Cardiac fibroblast (primary cell): ENCODE data around the gene FHL2.

Experiments
- DNase-seq, 2 donors: peaks; one replicate each; pipeline versions ENCODE4 v3.0.0 to v3.0.0-alpha.2; 2010; ENCODE audit warnings: low read depth in 2 of 2
- H3K4me3 ChIP-seq, 2 donors: replicated peaks in 1 of 2; 1 replicate in 1 of 2; 2 replicates in 1 of 2; pipeline ENCODE4 v1.5.1; 2011; ENCODE audit warnings: low read depth in 2 of 2, low read length in 2 of 2, mild to moderate bottlenecking in 2 of 2, moderate library complexity in 1 of 2
- TF ChIP-seq, protein P1 (sequence below): IDR thresholded peaks from one replicate; pipeline ENCODE4 v1.5.1; 2011; ENCODE audit warnings: low read depth, mild to moderate bottlenecking, low read length, inconsistent platforms

FHL2 gene

DNA sequence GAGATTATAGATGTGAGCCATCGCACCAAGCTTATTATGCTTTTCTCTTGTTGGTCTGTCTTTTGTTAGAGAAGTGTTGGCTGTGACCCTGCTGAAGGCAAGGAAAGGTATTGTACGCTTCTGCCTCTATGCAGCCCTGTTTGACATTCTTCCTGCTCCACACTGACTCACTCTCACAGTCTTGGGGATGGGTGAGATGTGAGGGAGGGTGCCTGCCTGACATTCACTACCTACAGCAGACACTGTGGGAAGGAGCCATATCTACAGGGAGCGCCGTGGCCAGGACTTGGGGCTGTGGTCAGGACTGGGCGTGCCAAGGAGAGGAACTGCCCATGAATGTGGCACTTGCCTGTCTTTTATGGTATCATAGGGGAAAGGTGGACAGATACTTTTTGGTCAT lies 43.9 kb upstream of the FHL2 start:
- TF ChIP-seq, protein P1, sequence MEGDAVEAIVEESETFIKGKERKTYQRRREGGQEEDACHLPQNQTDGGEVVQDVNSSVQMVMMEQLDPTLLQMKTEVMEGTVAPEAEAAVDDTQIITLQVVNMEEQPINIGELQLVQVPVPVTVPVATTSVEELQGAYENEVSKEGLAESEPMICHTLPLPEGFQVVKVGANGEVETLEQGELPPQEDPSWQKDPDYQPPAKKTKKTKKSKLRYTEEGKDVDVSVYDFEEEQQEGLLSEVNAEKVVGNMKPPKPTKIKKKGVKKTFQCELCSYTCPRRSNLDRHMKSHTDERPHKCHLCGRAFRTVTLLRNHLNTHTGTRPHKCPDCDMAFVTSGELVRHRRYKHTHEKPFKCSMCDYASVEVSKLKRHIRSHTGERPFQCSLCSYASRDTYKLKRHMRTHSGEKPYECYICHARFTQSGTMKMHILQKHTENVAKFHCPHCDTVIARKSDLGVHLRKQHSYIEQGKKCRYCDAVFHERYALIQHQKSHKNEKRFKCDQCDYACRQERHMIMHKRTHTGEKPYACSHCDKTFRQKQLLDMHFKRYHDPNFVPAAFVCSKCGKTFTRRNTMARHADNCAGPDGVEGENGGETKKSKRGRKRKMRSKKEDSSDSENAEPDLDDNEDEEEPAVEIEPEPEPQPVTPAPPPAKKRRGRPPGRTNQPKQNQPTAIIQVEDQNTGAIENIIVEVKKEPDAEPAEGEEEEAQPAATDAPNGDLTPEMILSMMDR: no peak
- DNase-seq: no peak
- H3K4me3 ChIP-seq: no peak overlapping the region

DNA sequence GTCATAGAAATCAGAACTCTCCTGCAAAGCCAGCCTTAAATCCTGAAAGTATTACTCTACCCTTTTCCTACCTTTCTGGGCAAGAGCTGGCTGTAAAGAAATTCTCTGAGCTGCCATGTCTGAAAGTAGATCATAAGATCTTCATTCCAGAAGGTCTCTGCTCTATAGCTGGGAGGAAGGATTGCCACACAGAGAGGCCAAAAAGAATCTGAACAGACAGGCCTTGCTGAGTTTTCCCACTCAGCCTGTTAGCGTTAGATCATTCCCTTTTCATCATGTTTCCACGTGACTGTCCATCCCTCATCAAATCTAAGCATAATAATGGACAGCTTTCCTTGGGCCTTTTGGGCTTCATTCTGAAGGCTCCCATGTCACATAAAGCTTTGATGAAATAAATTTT lies 43.2 kb upstream of the FHL2 start:
- no peak for DNase-seq
- no peak overlapping the region for H3K4me3 ChIP-seq
- TF ChIP-seq, protein P1: no peak

DNA sequence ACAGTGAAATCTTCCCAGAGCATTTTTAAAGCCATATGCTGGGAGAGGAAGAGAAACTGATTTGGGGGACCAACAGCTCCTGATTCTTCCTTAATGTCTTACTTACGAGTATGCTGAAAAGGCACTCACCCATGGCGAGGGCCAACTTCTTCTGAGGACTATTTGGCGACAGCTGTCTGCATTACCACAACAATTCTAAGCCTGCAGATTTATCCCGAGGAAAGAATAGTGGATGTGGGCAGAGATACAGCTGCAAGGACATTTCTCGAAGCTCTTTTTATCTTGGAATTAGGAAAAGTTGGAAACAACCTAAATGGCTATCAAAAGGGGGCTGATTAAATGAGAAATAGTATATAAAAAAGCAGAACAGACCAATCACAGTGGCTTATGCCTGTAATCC lies 40.3 kb upstream of the FHL2 start:
- TF ChIP-seq, protein P1: no peak
- no peak for DNase-seq
- H3K4me3 ChIP-seq: no peak overlapping the region

DNA sequence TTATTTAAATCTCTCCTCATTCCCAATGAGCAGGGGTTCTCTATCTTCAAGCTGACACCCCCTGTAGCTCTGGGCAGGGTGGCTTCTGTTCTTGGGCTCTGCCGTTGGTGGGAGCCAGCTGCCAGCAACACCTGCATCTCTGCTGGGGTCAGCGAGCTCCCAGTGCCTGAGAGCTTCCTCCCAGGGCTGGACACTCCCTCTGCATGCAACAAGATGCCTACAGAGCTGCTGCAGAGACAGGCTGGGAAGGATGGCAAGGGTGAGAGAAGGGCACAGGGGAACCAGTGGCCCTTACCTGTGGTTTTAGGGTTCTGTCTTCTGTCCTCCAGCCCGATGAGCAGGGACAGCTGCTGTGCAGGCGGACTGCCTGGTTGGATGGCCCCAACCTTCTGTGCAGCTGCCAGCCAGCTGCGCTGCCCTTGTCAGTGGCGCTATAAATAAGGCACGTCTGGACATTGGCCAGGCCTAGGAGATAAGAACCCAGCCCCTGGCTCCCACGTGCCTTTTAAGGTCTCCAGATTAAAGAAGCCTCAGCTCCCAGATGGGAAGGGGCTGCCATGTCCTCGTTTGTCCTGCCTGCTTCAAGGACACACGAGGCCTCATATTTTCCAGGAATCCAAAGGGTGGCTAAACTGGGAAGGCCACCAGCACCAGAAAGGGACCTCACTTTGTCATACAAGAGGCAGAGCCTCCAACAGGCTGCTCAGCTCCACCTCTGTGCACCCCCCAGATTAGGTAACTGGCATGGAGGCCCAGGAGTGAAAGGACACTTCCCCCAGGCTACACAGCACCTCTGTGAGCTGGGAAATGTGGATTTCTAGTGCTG lies 39.5 kb upstream of the FHL2 start:
- DNase-seq: peak in 1 of 2 donors; percentile 49
- TF ChIP-seq, protein P1: no peak
- no peak overlapping the region for H3K4me3 ChIP-seq

DNA sequence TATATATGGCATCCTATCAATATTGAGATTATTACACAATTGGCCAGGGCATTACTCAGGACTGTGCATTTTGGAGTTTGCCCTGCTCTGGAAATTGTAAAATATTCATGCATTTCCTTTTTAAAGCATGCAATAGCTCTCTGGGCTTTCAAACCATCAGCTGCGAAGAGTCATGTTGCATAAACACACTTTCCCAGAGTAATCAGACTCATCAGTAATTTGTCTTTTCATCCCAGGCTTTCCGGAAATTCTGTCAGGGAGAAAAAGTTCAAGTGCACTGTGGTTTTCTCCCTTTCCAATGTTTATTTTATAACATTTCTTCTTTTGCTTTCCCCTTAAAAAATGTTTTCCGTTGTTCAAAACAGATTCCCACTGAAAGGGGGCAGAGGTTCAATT lies 38.9 kb upstream of the FHL2 start:
- no peak overlapping the region for H3K4me3 ChIP-seq
- TF ChIP-seq, protein P1: no peak
- peak; percentile 43 to 62 for DNase-seq

DNA sequence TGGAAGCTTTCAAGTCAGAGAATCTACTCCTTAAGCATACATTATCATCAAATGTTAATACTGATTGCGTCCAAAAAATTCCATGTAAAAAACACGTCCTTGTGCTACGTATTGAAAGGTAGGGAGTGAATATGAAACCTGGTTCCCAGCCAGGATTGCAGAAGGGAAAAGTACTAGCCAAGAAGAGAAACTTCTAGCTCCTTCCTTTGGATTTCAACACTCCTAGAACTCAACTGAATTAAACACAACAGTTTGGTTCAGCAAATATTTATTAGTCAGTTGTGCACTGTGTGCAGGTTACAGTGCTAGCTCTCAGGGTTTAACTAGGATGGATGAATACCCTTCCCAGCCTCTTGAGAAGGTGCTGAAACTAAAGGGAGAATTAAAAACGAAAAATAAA lies 33.9 kb upstream of the FHL2 start:
- DNase-seq: peak; percentile 16 to 62
- TF ChIP-seq, protein P1: no peak
- H3K4me3 ChIP-seq: no peak overlapping the region

DNA sequence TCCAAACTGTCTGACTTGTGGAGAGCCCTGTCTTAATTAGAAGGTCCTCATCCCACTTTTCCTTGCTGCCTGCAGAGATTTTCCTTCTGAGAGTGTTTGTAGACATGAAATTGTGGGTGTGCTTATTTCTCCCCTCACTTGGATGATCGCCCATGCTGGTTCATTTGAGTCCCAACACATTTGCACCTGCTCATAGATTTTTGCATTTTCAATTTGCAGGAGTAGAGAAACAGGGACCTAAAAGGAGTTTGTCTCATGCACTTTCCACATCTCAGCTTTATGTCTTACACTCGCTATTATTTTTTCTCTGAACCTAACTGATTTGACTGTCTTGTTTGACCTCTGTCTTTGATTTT lies 33.2 kb upstream of the FHL2 start:
- H3K4me3 ChIP-seq: no peak overlapping the region
- TF ChIP-seq, protein P1: no peak
- no peak for DNase-seq
